GM15510 (cell line): ENCODE data around the gene ZNF593OS.
A peak's percentile ranks its signal among the peaks of the same experiment; 100 is the strongest.

ENCODE experiments used
- POLR2A ChIP-seq: IDR thresholded peaks from 3 replicates; pipeline ENCODE4 v1.6.1; 2011; ENCODE audit warnings: borderline replicate concordance; ENCODE audit not compliant: insufficient read length; ENCODE audit errors: extremely low read depth

The ZNF593OS gene

DNA sequence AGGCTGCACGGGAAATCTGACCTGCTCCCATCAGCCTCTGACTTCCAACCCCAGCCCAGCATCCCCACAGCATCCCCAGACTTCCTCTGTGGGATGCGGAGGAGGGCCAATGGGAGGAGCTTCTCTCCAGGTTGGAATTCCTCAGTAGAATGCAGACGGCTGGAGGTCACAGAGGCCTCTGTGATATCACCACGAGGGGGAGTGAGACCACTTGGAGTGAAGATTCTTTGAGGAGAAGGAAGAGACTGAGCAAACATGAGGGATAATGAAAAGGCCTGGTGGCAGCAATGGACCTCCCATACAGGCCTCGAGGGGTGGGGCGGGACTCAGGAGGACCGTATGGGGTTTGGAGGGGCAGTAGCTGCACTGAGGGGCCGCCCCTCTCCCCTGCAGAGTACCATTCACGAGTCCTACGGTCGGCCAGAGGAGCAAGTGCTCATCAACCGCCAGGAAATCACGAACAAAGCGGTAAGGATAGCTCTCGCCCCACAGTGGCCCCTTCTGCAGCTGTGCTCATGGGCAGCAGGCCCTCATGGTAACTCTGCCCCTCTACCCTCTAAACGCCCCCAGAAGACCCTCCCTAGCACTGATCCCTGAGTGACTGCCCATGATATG, 18.8 kb upstream of the ZNF593OS start, which contains the start of gene CATSPER4:
CATSPER4 (plus strand) TSS at position 230 of the 615 bp plus-strand sequence; CDS start at position 256, 26 bp downstream.
- no peak for TF ChIP-seq POLR2A

DNA sequence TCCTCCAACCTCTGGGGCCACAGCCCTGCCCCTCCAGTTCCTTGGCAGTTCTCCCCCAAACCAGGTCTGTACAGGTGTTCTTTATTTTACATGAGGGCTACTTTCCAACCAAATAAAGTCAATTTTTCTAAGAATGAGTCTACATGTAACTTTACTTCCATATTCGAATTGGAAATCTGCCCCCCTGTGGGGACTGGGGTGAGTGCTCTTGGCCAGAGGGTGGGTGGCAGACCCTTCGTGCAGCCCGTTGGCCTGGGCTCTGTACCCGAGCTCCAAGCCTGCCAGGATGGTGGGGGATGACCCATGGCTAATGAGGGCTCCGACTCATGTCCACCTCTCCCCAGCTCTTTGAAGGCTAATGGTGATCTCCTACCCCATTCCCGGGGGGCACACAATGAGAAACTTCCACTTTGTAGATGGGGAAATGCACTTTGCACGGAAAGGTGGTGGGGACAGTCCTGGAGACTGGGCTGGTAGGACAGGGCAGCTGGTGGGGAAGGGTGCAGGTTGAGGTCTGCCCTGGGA, 18.2 kb upstream of the ZNF593OS start:
- TF ChIP-seq POLR2A = no peak

DNA sequence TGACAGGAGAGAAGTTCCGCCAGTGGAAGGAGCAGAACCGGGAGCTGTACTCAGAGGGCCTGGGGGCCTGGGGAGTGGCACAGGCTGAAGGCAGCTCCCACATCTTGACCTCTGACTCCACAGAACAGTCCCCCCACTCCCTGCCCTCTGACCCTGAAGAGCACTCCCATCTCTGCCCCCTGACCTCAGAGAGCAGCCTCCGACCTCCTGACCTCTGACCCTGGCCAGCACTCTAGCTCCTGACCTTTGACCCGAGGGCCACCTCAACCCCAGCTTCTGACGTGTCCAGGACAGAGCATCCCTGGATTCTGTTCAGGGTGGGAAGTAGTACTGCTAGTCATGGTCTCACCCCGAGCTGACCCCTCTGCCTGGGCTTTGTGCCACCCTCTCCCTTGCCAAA, 17.7 kb upstream of the ZNF593OS start:
- no peak for TF ChIP-seq POLR2A

- no peak for TF ChIP-seq POLR2A
These were observed 16.8 kb upstream of the ZNF593OS start for GRCh38 chr1:26188477-26188876.

- no peak for TF ChIP-seq POLR2A
These were observed 16.2 kb upstream of the ZNF593OS start for GRCh38 chr1:26187882-26188281.

- TF ChIP-seq POLR2A = no peak
These were observed 13.3 kb upstream of the ZNF593OS start for GRCh38 chr1:26184883-26185282.

GRCh38 chr1:26184086-26184485, 12.5 kb upstream of the ZNF593OS start:
- TF ChIP-seq POLR2A = no peak

GRCh38 chr1:26182383-26182696, 10.7 kb upstream of the ZNF593OS start:
- TF ChIP-seq POLR2A = no peak

DNA sequence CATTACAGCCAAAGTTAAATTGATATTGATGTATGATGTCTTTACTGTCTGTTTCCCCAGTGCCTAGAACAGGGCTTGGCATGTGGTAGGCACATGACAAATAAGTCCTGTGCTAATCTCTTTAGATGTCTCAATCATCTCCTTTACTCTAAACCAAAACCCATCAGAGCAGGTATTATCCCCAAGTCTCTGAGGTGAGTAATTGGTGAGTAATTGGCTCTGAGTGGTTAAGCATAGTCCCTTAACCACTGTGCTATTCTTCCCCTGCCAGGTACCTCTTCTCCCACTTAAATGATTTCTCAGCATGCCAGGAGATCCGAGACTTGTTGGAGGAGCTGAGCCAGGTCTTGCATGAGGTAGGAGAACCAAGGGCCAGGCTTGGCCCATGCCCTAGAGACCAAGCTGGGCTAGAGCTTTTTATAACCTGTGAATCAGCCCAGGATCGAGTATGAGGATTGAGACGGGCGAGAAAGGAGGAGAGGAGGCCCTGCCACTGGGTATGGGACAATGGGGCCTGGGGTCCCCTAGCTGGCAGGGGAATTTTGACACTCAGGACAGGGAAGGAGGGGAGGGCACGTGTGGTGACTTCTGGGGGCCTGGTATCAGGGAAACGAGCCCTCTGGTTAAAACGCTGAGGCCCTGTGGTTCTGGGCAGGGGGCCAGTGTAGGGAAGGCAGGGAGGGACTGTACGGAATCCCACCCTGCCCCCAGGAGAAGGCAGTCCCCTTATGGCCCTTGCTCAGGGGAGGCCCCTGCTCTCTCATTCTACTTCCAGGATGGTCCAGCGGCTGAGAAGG, 10.2 kb upstream of the ZNF593OS start:
- no peak for TF ChIP-seq POLR2A

DNA sequence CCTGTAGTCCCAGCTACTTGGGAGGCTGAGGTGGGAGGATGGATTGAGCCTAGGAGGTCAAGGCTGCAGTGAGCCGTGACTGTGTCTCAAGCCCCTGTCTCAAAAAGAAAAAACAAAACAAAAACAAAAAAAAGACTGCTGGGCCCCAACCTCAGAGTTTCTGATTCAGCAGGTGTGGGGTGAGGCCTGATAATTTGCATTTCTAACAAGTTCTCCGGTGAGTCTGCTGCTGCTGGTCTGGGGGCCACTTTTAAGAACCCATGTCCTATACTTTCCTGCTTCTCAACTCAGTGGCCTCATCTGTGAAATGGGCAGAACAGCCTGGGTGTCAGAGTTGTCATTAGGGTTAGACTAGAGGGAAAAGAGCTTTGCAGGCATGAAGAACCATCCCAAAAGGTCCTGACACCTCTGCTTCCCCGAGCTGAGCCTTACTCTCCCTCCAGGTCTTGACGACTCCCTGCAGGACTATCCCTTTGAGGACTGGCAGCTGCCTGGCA, 8.4 kb upstream of the ZNF593OS start:
- TF ChIP-seq POLR2A = no peak

DNA sequence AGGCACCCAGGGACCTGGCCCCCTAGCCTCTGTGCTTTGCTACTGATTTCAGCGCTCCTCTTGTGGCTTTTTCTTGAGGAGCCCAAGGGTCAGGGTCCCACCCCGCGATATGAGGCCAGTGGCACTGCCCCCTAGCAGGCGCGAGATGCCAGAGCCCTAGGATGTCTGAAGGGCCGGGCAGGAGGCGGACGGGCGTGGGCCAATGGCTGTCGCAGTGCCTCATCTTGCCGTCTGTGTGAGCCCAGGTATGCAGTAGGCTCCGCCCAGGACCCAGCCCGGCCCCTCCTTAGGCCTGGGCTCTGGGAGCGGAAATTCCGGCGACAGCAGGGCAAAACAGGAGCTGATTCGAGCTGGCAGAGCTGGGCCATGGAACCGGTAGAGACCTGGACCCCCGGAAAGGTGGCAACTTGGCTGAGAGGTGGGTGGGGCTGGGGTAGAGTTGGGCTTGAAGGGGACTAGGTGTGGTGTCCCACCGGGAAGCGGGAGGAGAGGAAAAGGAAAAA, 5.6 kb upstream of the ZNF593OS start, which contains the start of gene CNKSR1:
CNKSR1 (plus strand) TSS at position 310 of the 503 bp plus-strand sequence; CDS start at position 367, 57 bp downstream.
- no peak for TF ChIP-seq POLR2A

DNA sequence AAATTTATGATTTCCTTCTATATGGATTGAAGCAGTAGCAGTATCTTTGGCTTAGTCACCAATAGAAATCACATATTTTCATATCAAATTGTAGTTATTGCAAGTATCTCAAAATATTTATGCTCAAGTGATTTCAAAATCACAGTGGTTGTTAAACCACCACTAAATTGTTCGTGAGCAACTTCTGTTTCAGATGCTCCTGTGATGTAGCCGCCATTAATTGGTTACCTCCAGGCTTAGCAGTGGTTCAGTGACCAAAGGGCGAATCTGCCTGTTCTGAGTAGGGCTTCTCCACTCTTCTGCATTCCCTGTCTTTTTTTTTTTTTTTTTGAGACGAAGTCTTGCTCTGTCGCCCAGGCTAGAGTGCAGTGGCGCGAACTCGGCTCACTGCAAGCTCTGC, 3.7 kb upstream of the ZNF593OS start:
- no peak for TF ChIP-seq POLR2A

DNA sequence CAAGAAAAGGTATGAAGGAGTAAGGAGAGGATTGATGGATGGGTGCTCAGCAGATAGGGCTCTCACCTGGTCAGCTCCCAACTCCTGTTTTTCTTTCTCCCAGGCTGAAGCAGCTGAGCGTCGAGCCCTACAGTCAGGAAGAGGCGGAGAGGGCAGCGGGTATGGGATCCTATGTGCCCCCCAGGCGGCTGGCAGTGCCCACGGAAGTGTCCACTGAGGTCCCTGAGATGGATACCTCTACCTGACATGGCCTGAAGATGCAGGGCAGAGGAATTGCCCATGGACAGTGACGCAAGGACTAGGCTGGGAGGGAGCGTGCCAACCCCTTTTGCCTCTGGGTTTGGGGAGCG, 1.2 kb downstream of the ZNF593OS start:
- no peak for TF ChIP-seq POLR2A

GRCh38 chr1:26169669-26170471, 1.8 kb downstream of the ZNF593OS start, which contains the start of gene ZNF593:
Gene ZNF593 (plus strand): TSS chr1:26169908. CDS start chr1:26169984, 76 bp downstream.
- peak; percentile 90 for TF ChIP-seq POLR2A

- no peak for TF ChIP-seq POLR2A
These were observed 2.5 kb downstream of the ZNF593OS start for GRCh38 chr1:26169198-26169554.
